ENCODE data around the gene RUFY2.
A peak's percentile ranks its signal among the peaks of the same experiment; 100 is the strongest.

Gene RUFY2

GRCh38 chr10:68364101-68364886, 42.8 kb downstream of the RUFY2 start:
- DNase-seq (ENCODE audit: low read depth), result no peak

DNA sequence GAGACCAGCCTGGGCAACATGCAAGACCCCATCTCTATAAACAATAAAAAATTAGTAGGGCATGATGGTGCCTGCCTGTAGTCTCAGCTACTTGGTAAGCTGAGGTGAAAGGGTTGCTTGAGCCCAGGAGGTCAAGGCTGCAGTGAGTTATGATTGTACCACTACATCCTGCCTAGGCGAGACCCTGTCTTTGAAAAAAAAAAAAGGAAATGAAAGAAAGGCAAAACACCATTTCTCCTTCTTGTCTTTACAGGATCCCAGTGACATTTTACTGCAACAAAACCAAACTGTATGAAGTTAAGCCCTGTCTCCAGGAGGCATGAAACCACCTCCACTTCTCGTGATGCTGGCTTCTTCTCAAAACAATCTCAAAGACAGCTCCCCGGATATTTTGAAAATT, 44.5 kb downstream of the RUFY2 start:
- DNase-seq (ENCODE audit: low read depth), result no peak

DNA sequence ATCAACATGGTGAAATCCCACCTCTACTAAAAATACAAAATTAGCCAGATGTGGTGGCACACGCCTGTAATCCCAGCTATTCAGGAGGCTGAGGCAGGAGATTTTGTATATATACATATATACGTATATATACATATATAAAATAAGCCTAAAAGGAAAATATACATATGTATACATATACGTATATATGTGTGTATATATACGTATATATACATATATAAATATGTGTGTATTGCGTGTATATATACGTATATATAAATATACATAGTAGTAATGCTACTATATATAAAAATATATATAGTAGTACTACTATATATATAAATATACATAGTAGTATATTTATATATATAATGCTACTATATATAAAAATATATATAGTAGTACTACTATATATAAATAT, 47.9 kb downstream of the RUFY2 start:
- no peak for DNase-seq (ENCODE audit: low read depth)

DNA sequence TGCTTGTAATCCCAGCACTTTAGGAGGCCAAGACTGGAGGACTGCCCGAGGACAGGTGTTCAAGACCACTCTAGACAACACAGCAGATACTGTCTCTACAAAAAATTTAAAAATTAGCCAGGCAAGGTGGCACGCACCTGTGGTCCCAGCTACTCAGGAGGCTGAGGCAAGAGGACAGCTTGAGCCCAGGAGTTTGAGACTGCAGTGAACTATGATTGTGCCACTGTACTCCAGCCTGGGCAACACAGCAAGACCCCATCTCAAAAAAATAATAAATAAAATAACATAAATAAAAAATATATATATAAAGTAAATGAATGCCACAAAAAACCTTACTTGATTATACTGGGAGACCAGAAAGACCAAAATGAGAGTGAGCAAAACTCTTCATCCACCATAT, 53.5 kb downstream of the RUFY2 start:
- no peak for DNase-seq (ENCODE audit: low read depth)

- DNase-seq (ENCODE audit: low read depth), result no peak
Measured at GRCh38 chr10:68348265-68348741, 58.8 kb downstream of the RUFY2 start.

GRCh38 chr10:68346774-68347173, 60.3 kb downstream of the RUFY2 start:
- no peak for DNase-seq (ENCODE audit: low read depth)

DNA sequence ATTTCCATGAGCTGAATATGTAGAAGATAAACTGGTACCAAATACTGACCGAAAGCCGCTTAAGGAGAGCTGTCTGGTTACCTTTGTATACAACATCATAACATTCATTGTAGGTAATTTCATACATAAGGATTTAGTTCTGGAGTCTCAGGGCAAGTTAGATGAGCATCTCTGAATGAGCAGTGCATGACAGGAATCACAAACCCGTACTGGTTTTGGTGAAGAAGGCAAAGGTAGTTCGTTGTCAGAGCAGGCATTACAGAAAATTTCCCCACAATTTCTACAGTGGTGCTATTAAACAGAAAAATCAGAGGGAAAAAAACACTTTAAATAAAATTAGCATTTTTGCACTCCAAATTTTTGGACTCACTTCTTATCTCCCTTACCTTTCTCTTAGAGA, 61.5 kb downstream of the RUFY2 start:
- no peak for DNase-seq (ENCODE audit: low read depth)

DNA sequence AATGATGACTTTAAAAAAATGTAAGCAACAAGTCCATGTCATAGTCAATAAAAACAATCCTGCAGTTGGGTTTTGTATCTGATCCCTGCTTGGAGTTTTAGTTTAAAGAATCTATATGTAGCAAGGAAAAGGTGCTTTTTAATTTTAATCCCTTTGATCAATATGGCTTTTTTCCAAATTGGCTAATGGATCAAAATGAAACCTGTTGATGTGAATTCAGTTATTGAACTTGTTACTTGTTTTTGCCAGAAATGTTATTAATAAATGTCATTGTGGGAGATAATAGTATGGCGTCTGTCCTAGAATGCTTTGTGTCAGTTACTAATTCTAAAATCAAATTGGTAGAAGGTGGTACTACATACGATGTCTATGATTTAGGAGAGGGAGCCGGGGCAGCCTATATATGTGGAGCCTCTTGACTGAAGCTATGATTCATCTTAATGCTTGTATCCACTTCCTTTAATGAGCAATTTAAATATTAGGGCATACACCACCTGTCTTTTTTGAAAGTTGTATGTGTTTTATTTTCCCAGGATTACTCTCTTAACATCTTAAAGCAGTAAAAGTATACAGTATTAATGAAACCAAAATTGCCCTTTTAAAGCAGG, 64.1 kb downstream of the RUFY2 start:
- no peak for DNase-seq (ENCODE audit: low read depth)

- DNase-seq (ENCODE audit: low read depth), result no peak
Measured at GRCh38 chr10:68340358-68341080, 66.6 kb downstream of the RUFY2 start.

GRCh38 chr10:68336754-68337351, 70.2 kb downstream of the RUFY2 start:
- no peak for DNase-seq (ENCODE audit: low read depth)

- no peak for DNase-seq (ENCODE audit: low read depth)
Measured at GRCh38 chr10:68334672-68335467, 72.2 kb downstream of the RUFY2 start.

DNA sequence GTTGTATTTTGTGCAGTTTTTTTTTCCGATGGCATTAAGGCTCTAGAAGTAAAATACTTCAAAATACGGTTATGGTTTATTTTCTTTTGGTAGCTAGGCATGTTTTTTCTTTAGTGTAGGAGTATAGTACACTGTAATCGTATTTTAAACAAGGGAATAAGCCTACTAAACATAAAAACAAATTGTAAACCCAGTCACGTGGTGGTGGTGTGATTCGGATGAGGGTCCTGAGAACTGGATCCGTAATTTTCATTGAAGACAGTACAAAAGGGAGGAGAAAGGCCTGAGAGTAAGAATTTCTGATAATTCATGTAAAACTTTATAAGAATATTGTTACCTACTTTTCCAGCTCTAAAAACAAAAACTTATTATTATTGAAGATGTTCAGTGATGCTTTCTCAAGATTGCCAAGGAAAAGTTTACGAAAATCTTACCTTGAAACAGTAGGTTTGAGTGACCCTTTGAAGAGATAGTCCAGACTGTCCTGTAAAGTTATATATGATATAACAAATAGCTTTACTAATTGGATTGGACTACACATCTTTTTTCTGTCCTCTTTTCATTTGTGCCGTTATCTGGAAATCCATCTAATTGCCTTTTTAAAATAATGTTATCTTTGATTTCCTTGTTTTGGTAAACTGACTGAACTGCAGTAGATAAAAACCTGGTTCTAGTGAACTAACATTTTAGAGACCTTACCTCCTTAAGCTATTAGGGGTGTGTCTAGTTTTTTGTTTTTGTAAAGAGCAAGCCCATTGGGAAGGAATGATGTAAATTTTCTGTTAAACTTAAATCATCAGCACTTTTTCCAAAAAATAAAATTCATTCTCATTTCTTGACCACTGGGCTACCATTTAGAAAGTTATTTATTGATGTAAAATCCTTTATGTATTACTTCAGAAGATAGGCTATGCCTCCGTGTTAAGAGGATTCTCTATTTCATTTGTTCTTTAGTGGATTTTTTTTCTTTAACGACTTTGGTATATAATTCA, 73.3 kb downstream of the RUFY2 start:
- DNase-seq (ENCODE audit: low read depth), result no peak

DNA sequence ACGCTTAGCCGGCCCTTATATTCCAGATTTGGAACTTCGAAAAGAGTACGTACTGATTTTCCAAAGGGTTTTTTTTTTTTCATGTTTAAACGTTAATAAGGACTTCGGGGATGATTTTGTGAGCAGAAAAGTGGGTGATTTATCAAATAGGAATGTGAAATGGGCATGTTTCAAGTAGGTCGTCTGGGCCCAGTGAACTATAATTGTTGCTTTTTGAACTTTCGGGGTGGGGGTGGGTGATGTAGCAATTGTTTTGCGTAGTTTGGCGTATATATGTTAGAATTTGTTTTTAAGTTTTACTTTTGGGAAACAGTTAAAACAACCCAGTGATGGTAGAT, 74.0 kb downstream of the RUFY2 start:
- no peak for DNase-seq (ENCODE audit: low read depth)

DNA sequence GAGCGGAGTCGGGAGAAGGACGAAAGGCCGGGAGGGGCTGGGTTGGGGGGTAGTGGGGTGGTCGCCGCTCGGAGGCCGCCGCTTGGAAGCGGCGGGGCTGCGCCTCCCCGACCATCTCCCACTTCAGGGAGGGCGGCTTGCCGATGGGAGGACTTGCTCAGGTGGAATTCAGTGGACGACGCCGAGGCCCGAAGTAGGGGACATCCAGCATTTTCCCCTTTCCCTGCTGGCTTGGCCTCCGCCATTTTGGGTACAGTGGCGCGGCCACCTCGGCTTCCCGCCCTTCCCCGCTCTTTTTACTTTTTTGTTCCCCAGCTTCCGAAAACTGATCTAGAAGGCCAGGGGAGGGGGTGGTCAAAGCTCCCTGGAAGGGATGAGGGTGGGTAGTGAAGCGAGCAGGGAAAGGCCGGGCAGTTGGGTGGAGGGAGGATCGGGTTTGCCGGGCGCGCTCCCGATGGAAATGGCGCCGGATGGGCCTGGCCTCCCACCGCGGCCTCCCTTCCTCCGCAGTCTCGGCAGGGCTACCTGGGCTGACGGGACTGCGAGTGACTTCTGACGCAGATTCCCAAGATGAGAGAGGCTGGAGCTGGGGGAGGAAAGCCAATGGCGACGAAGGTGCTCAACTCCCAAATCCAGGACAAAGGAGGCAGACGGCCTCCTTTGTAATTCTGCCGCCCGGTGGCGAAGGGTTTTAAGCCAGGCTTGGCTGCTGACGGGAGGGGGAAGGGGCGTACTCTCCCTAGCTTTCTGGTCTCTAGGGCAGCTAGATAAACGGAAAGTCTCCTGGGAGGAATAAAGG, 74.6 kb downstream of the RUFY2 start, which contains the start of gene PBLD:
Gene PBLD, minus strand, starts transcription at position 670 of the 799 bp plus-strand sequence. CDS start 26,084 bp downstream, outside the sequence.
- peak; percentile 18 for DNase-seq (ENCODE audit: low read depth)

DNA sequence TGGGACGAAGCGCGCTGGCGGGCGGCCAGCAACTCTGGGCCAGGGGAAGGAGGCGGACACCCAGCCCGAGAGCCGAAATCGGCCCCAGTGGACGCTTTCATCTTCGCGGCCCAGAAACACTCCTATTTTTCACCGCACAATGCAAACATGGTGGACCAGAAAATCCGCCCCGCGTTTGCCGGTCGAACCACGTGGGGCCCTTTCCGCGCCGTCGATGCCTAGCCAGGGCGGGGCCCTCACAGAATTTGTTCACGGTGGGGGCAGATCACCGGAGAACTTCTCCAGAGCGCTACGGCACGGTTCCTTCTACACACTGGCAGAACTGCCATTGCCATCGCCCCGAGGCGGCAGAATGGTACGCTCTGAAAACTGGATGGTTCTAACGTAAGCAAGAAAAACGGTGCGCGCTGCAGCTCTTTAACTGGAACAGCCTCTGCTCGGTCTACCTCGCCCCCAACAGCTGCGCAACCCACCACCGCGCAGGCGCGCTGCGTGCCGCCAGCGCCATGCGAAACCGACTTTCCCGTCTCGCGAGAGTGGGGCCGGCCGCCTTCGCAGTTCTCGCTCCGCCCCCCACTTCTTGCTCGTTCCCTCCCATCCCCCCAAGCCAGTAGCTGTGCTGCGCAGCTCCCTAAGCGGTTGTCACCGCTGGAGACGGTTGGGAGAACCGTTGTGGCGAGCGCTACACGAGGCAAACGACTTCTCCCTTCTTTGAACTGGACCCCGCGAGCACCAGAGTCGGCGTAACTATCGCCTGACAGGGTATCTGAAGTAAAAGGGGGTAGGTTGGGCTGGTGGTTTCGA, 75.4 kb downstream of the RUFY2 start, which contains the start of gene HNRNPH3:
Gene HNRNPH3, plus strand, starts transcription at position 610 of the 804 bp plus-strand sequence. CDS start 5,158 bp downstream, outside the sequence.
- DNase-seq (ENCODE audit: low read depth), result peak; percentile 84

DNA sequence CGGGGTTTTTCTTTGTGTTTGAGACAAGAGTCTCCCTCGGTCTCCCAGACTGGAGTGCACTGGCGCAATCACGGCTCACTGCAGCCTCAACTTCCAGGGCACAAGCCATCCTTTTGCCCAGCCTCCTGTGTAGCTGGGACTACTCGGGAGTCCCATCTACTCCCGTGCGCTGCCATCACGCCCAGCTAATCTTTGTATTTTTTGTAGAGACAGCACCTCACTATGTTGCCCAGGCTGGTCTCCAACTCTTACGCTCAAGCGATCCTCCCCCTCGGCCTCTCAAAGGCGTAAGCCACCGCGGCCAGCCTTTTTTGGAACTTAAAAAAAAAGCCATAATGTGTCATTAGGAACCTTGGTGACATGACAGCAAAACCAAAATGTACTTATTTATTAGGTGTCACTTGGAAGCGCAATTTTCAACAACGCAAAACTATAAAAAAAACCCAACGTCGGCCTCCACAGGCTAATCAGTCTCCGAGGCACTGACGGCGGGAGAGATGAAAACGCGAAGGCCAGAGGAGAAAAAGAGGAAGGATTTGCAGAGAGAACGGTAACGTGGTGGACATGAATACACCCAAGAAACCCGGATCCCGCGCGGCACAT, 76.1 kb downstream of the RUFY2 start:
- DNase-seq (ENCODE audit: low read depth), result no peak

GRCh38 chr10:68329506-68329861, 77.6 kb downstream of the RUFY2 start:
- DNase-seq (ENCODE audit: low read depth), result no peak
